ENCODE measurements around the gene CALR. TPM values are rescaled to one million over a fixed set of nuclear protein-coding genes. Genes with fewer than 3 reads are reported as not detected.

Gene CALR
- total and polyA plus RNA-seq, 9 of the 15 experiments (the other 6 are each of a cell fraction or from before 2014, with no cell fraction given) = 126 to 811 (median 642) TPM

- TF ChIP-seq CEBPG (CRISPR knock-in tag; IDR thresholded peaks at IDR 0.05) = peak; percentile 82
- 0 out of 4 replicates have a peak, but pooled peaks of 1 of the 2 experiments have one; percentile 5 for TF ChIP-seq CEBPG (tag; conservative IDR thresholded peaks at IDR 0.05 in 1 of 2, IDR thresholded peaks at IDR 0.05 in 1 of 2)
- TF ChIP-seq ZBTB11 (CRISPR knock-in tag; IDR thresholded peaks at IDR 0.05) = peak in 1 of 3 experiments; percentile 76; a peak in 2 of 6 replicates
- TF ChIP-seq CREB1 (IDR thresholded peaks at IDR 0.05) = peak; percentile 31; the same call in 1 of the 2 replicates
- peak; percentile 67 for TF ChIP-seq CREB1 (CRISPR knock-in tag; IDR thresholded peaks at IDR 0.05)
- no peak for TF ChIP-seq NFE2L1 (tag; IDR thresholded peaks at IDR 0.05; ENCODE audit: borderline replicate concordance, low read depth)
- TF ChIP-seq BRCA1 (IDR thresholded peaks at IDR 0.05) = no peak
- TF ChIP-seq BRCA1 (CRISPR knock-in tag; IDR thresholded peaks at IDR 0.05) = no peak
- peak; percentile 68; the same call in 1 of the 2 replicates for TF ChIP-seq ZNF395 (CRISPR knock-in tag; IDR thresholded peaks at IDR 0.05)
- no peak for TF ChIP-seq HEY1 (CRISPR knock-in tag; IDR thresholded peaks at IDR 0.05; ENCODE audit: borderline replicate concordance)
- peak; percentile 32; the same call in 1 of the 2 replicates for TF ChIP-seq NFIC (IDR thresholded peaks at IDR 0.05)
- TF ChIP-seq SMARCA5 (IDR thresholded peaks at IDR 0.05) = peak; percentile 83
- no peak for TF ChIP-seq PATZ1 (CRISPR knock-in tag; IDR thresholded peaks at IDR 0.05; ENCODE audit: borderline replicate concordance)
- no peak for TF ChIP-seq ZC3H8 (IDR thresholded peaks at IDR 0.05)
- TF ChIP-seq SMARCC2 (IDR thresholded peaks at IDR 0.05; ENCODE audit: low read depth) = no peak
- 0 out of 2 replicates have a peak, but pooled peaks have one; percentile 29 for TF ChIP-seq GABPB1 (CRISPR knock-in tag; IDR thresholded peaks at IDR 0.05)
- TF ChIP-seq ZNF398 (CRISPR knock-in tag; IDR thresholded peaks at IDR 0.05) = no peak
- peak; percentile 74 for TF ChIP-seq ADNP (tag; IDR thresholded peaks at IDR 0.05)
Measured at GRCh38 chr19:12983542-12984142, 45.2 kb downstream of the CALR start (continued).
